GM21825 (cell line): Measurements from ENCODE around the gene SLC35B2.
A peak's percentile ranks its signal among the peaks of the same experiment; 100 is the strongest.

ENCODE experiments used
- ATAC-seq: cut with Tn5 transposase; IDR thresholded peaks from one replicate; pipeline ENCODE4 v1.9.1; 2021; ENCODE audit warnings: mild to moderate bottlenecking, moderate library complexity; ENCODE audit not compliant: unreplicated experiment

The SLC35B2 gene

GRCh38 chr6:44255105-44255808 lies 2.1 kb downstream of the SLC35B2 start:
- ATAC-seq: no peak

- ATAC-seq: no peak
Measured at GRCh38 chr6:44254191-44255104, 2.9 kb downstream of the SLC35B2 start.

- no peak for ATAC-seq
Measured at GRCh38 chr6:44253307-44254101, 3.8 kb downstream of the SLC35B2 start.

- ATAC-seq: no peak
Measured at GRCh38 chr6:44251576-44252524, 5.5 kb downstream of the SLC35B2 start.

GRCh38 chr6:44250718-44251123 lies 6.6 kb downstream of the SLC35B2 start:
- ATAC-seq: no peak

GRCh38 chr6:44250067-44250717 lies 7.1 kb downstream of the SLC35B2 start:
- ATAC-seq: no peak

GRCh38 chr6:44249082-44249748 lies 8.1 kb downstream of the SLC35B2 start:
- ATAC-seq: no peak

GRCh38 chr6:44248579-44248978 lies 8.7 kb downstream of the SLC35B2 start:
- ATAC-seq: no peak

GRCh38 chr6:44247338-44248302 lies 9.7 kb downstream of the SLC35B2 start:
- ATAC-seq: peak; percentile 29

- ATAC-seq: peak; percentile 58
Measured at GRCh38 chr6:44246663-44247337, 10.5 kb downstream of the SLC35B2 start, which contains the start of gene HSP90AB1. Gene HSP90AB1 (plus strand): TSS chr6:44247101. CDS start chr6:44248630, 1,529 bp downstream.

- peak; percentile 46 for ATAC-seq
Measured at GRCh38 chr6:44245912-44246662, 11.2 kb downstream of the SLC35B2 start.

GRCh38 chr6:44245391-44245911 lies 11.9 kb downstream of the SLC35B2 start:
- no peak for ATAC-seq

GRCh38 chr6:44243345-44243744 lies 14.0 kb downstream of the SLC35B2 start:
- no peak for ATAC-seq

GRCh38 chr6:44238687-44239350 lies 18.5 kb downstream of the SLC35B2 start:
- ATAC-seq: no peak

GRCh38 chr6:44237813-44238433 lies 19.4 kb downstream of the SLC35B2 start:
- peak; percentile 79 for ATAC-seq
